Lower leg skin (tissue), 4 donors: ENCODE data around the gene TOP1. TPM values are rescaled to one million over a fixed set of nuclear protein-coding genes. Genes with fewer than 3 reads are reported as not detected.

ENCODE experiments used
- DNase-seq, 2 donors: peaks; one replicate each; pipeline ENCODE4 v3.0.0-alpha.2; 2019; ENCODE audit warnings: low spot score in 2 of 2
- H3K4me3 ChIP-seq: fragments of 200-600 bp; sonication (generic); 2 replicates; pipeline ENCODE4 v1.5.1; 2017; ENCODE audit warnings: mild to moderate bottlenecking, low read depth; ENCODE audit not compliant: poor library complexity, severe bottlenecking
- POLR2A ChIP-seq, 2 donors: fragments of 450-650 bp; IDR thresholded peaks; one replicate each; pipeline ENCODE4 v1.6.1; 2016 to 2017; ENCODE audit warnings: antibody characterized with exemption in 2 of 2, mild to moderate bottlenecking in 1 of 2, moderate library complexity in 1 of 2
- WGBS, 2 donors: methylation state at CpG; one replicate each; pipeline ENCODE4 v1.1.5; 2018; 5-methylcytosine and 5-hydroxymethylcytosine counted together
- intact Hi-C: fragments of 100-400 bp; cut with DNase I; formaldehyde crosslinking; loops from one replicate; pipeline ENCODE4 v1.15.0; 2023; ENCODE audit warnings: low total_unique reads
- total RNA-seq, 4 donors: library from RNA; depleted of rRNA; stranded (reverse); fragments of >200 nt; gene quantifications; one replicate each; pipeline ENCODE4 v1.1.0, GENCODE V29; 2016
- TF ChIP-seq, protein P1 (sequence below), 3 donors: fragments of 450-650 bp; IDR thresholded peaks; one replicate each; pipeline ENCODE4 v1.5.1; 2016; ENCODE audit warnings: antibody characterized with exemption in 3 of 3, mild to moderate bottlenecking in 3 of 3, moderate library complexity in 2 of 3

TOP1 gene
- total RNA-seq, 4 donors from 2014 or later = 29.8 to 37.1 (median 31.9) TPM

GRCh38 chr20:41051009-41051825, 22.6 kb downstream of the TOP1 start:
- intact Hi-C loops = no loop called here
- 56 to 68% methylated on average over 5 of the region's 5 CpGs for WGBS, 2 donors

DNA sequence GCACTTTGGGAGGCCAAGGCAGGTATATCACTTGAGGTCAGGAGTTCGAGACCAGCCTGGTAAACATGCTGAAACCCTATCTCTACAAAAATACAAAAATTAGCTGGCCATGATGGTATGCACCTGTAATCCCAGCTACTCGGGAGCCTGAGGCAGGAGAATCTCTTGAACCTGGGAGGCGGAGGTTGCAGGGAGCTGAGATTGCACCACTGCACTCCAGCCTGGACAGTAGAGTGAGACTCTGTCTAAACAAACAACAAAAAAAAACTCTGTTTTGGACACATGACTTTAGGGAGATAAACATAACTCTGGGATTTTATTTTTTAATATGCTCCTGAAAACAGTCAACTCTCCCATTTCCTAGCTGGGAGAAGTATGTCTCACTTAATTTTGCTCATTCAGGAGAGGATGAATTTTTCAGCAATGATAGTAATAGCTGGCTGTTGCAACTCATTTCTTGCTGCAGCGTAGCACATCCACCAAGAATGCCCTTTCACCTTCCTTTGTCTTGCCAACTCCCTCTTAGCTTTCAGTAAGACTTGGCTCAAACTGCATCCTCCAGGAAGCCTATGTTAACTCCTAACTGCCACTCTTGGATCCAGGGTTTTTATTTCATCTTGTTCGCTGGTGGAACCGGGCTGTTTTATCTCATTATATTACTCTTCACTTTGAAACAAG, 24.3 kb downstream of the TOP1 start:
- intact Hi-C loops = no loop called here
- DNase-seq = no peak
- no peak overlapping the region for H3K4me3 ChIP-seq
- TF ChIP-seq, protein P1, sequence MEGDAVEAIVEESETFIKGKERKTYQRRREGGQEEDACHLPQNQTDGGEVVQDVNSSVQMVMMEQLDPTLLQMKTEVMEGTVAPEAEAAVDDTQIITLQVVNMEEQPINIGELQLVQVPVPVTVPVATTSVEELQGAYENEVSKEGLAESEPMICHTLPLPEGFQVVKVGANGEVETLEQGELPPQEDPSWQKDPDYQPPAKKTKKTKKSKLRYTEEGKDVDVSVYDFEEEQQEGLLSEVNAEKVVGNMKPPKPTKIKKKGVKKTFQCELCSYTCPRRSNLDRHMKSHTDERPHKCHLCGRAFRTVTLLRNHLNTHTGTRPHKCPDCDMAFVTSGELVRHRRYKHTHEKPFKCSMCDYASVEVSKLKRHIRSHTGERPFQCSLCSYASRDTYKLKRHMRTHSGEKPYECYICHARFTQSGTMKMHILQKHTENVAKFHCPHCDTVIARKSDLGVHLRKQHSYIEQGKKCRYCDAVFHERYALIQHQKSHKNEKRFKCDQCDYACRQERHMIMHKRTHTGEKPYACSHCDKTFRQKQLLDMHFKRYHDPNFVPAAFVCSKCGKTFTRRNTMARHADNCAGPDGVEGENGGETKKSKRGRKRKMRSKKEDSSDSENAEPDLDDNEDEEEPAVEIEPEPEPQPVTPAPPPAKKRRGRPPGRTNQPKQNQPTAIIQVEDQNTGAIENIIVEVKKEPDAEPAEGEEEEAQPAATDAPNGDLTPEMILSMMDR (IDR thresholded peaks at IDR 0.05) = no peak
- 67 to 70% methylated on average over 6 of the region's 6 CpGs for WGBS, 2 donors

More at GRCh38 chr20:41051009-41051825, 22.6 kb downstream of the TOP1 start:
- TF ChIP-seq, protein P1 (IDR thresholded peaks at IDR 0.05) = no peak
- TF ChIP-seq POLR2A (IDR thresholded peaks at IDR 0.05) = no peak
- no peak for DNase-seq
- H3K4me3 ChIP-seq = no peak overlapping the region

GRCh38 chr20:41054070-41054846, 25.6 kb downstream of the TOP1 start:
- WGBS, 2 donors = 90 to 93% methylated on average over 10 of the region's 10 CpGs
- TF ChIP-seq, protein P1 (IDR thresholded peaks at IDR 0.05) = no peak
- TF ChIP-seq POLR2A (IDR thresholded peaks at IDR 0.05) = no peak
- no peak for DNase-seq
- no peak overlapping the region for H3K4me3 ChIP-seq
- intact Hi-C loops = no loop called here

- no peak for DNase-seq
- no peak overlapping the region for H3K4me3 ChIP-seq
- intact Hi-C loops = no loop called here
- TF ChIP-seq, protein P1 (IDR thresholded peaks at IDR 0.05) = no peak
- no peak for TF ChIP-seq POLR2A (IDR thresholded peaks at IDR 0.05)
- 72 to 74% methylated on average over 2 of the region's 2 CpGs for WGBS, 2 donors
Observed at GRCh38 chr20:41054847-41055230, 26.2 kb downstream of the TOP1 start.

DNA sequence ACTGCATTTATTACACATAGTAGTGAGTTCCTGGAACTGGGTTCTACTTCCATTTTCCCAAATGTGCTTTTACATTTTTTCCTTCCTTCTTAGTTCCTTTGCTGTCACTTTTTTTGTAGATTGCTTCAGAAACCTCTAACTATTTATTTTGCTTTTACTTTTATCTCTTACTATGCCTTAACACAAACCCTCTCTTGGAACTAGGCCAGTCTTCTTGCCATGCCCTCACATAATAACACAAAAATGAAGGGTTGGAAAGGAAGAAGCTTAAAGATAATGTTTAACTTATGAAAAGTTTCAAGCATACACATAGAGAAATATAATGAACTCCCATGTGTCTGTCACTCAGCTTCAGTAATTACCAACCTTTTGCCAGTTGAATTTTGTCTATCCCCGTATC, 27.1 kb downstream of the TOP1 start:
- no peak for DNase-seq
- no peak for TF ChIP-seq POLR2A (IDR thresholded peaks at IDR 0.05)
- TF ChIP-seq, protein P1 (IDR thresholded peaks at IDR 0.05) = no peak
- WGBS, 2 donors = 94% methylated on average over 1 of the region's 1 CpG
- no peak overlapping the region for H3K4me3 ChIP-seq
- intact Hi-C loops = no loop called here
